Caki2 (cell line): ENCODE measurements around the gene CYP46A1. TPM values are rescaled to one million over a fixed set of nuclear protein-coding genes. Genes with fewer than 3 reads are reported as not detected.

Source experiments
- DNase-seq: peaks from one replicate; pipeline ENCODE4 v3.0.0-alpha.2; 2015; ENCODE audit warnings: low read depth
- in situ Hi-C: cut with HindIII; loops from 2 replicates; pipeline ENCODE4 v1.10.0; 2016; ENCODE audit warnings: low sequenced_read_pairs, low pct_unique_long_range_greater_than_20kb, mixed read lengths
- total RNA-seq: library from RNA; depleted of rRNA; stranded (reverse); fragments of >200 nt; shearing (Covaris generic); gene quantifications from 2 replicates; pipeline ENCODE4 v1.2.3, GENCODE V29; 2014; ENCODE audit warnings: low replicate concordance

CYP46A1 gene
- total RNA-seq, 1 experiment from 2014 or later, result not detected

DNA sequence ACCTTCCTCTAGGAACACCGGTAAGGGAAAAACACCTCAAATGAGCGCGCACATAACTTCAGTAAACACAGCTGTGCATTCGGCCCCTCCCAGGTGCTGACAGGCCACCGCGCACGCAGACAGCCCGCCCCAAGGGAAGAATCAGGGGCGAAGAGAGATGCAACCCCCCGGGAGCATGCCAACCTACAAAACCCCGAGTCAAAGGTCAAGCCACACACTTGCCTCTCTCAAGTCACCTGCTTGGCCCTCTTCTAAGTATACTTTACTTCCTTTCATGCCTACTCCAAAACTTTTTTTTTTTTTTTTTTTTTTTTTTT lies 2.3 kb upstream of the CYP46A1 start:
- no peak for DNase-seq
- in situ Hi-C loops, result no loop called here

DNA sequence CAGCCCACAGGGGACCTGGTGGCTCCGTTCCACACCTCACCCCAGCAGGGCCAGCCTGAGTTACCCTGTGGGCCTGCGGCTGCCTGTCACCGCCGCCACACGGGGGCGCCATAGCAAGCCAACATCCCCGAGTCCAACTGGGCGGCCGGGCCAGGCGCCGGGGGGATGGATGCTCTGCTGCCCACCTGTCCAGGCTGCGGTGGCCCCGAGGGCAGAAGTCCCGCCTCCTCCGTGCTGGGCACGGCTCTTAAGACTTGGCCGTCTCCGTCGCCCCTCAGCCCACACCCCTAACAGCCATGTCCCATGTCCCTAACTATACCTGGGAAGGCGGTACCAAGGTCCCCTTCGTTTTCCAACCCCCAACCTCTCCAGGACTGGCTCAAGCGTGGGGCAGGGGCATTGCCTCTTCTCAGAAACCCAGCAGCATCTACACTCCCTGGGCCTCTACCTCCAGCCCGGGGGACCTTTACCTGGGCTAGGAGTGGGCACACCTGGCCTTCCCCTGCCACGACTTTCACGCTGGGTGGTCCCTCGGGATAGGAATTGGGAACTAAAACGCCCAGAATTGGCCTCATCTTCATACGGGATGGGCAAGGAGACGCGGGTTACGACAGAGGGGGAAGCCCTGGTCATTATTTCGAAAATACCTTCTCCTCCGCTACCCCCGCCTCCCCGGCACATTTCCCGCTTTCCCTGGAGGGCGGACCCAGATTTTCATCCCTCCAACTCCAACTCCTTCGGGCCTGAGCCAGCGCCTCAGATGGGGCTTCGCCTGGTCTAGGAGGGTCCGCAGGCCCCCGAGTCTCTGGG lies 1.1 kb upstream of the CYP46A1 start:
- DNase-seq, result peak; percentile 59
- in situ Hi-C loops, result no loop called here

DNA sequence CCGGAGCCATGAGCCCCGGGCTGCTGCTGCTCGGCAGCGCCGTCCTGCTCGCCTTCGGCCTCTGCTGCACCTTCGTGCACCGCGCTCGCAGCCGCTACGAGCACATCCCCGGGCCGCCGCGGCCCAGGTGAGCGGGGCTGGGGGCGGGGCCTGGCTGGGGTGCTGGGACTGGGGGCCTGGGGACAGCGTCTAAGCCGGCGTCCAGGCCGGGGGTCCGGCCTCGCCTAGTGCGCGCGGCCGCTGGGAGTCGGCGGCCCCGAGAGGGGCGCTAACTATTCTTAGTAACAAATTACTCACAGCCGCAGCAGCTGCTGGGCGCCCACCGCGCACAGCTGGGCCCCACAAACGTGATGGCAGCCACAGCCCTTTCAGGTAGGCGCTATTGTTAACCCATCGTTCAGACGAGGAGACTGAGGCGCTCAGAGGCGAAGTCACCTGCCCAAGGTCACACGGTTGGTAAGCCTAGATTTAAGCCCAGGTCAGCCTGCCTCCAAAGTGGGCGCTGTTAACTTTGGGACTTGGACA lies 374 bp downstream of the CYP46A1 start:
- in situ Hi-C loops, result no loop called here
- DNase-seq, result no peak

DNA sequence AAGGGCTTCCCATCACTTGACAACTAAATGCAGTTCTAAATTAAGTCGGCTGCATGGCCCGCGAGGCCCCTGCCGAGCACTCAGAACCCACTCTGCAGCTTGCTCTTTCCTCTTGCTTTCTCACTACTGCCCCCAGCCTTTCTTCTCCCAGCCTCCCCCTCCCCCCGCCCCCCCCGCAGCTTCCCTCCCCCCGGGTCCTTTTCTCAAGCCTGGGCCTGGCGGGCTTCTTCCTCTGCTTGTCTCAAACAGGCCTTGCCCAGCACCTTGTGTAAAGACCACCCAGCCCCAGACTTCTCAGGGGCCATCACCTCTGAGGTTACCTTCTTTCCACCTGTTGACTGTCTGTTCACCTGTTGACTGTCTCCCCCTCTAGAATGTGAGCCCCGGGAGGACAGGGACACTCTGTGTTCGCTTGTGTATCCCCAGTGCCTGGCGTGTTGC lies 1.1 kb downstream of the CYP46A1 start:
- in situ Hi-C loops, result no loop called here
- DNase-seq, result no peak

DNA sequence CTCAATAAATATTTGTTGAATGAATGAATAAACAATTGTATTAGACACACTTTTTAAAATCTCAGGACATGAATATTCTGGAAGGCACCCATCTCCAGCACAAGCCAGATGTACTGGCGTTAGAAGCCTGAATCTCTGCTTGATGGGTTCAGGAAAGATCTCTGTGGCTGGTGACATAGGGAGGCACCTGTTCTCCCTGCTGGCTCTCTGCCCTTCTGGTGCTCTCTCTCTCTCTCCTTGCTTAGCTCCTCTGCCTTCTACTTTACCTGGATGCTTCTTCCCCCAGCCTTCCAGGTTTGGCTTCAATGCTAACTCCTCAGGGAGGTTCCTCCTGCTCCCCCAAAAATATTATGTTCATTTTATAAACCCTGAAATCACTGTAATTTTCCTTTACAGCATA lies 1.5 kb downstream of the CYP46A1 start:
- DNase-seq, result no peak
- in situ Hi-C loops, result no loop called here

DNA sequence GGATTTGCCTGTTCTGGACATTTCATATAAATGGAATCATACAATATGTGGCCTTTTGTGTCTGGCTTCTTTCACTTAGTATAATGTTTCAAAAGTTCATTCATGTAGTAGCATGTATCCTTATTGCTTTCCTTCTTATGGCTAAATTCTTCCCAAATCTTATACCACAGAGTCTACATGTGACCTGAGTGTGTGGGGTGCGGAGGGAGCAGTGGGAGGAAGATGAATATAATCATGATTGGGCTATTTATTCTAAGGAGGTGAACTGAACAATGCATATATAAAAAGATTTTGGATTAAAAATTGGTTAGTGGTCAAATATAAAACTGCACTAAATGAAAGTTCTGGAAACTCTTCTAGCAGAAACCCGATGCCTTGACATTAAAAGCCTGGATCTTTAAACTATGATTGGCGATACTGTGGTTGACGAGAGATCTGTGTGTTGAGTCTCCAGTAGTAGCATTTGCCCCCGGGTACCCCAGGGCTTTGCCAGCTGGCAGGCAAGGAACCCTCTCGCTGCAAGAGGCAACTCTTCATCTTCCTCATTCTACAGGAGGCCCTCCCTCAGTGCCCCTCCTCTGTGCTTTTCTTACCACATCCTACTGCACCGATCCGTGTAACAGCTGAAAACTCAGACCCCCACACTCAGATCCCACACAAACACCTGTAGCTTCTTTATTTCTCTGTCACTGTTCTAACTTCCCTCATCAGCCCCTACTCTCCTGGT lies 2.6 kb downstream of the CYP46A1 start:
- DNase-seq, result no peak
- in situ Hi-C loops, result no loop called here

DNA sequence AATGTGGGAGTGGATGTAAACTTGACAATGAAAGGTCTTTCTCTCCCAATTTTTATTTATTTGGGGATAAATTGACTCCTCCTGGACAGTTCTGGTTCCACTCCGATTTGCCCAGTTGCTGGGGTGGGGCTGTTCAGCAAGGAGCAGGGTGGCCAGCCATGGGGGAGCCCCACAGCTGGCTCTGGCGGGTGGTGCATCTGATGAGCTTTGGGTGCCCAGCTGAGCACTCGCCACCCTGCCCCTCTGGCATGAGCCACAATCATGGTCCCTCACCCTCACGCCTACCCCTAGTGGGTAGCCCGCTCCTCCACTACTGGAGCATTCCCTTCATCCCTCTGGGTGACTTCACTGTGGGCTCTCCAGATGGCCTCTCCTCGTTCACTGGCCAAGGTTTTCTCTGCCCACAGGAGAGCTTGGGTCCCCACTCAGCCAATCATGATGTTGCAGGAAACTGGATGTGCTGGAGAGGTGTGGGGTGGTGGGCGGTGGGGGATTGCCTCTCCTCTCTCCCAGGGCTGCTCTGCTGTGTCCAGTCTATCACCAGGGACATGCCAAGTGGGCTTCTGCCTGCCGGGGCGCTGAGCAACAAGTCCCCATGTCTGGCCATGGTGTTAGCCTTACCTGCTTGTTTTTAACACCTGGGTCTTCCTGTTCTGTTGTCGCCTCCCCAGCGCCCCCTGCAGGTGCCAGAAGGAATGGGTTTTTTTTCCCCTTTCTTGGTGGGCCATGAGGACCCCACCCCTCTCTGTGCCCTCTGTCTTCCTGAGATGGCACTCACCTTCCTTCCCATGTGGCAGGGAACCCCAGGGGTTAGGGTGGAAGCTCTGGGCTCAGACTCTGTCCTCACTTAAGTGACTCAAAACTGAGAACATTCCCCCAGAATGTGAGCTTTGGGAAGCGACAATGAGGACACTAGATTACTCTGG lies 3.4 kb downstream of the CYP46A1 start:
- no peak for DNase-seq
- in situ Hi-C loops, result no loop called here

DNA sequence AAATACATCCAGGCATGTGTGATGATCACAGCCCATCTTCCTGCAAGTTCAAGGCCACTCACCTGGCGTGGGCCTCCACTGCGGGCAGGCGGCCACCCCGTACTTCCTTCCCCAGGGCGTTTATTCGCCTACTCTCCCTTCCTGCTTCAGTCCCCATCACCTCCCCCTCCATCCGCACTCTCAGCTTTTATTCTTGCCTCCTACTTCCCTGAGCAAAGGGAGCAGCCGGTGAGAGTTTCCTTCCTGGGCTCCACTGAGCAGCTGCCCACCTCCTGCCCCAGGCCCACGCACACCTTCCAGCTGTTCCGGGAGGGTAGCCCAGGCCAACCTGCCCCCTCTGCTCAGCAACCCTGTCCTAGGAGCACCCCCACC lies 4.1 kb downstream of the CYP46A1 start:
- DNase-seq, result no peak
- in situ Hi-C loops, result no loop called here

DNA sequence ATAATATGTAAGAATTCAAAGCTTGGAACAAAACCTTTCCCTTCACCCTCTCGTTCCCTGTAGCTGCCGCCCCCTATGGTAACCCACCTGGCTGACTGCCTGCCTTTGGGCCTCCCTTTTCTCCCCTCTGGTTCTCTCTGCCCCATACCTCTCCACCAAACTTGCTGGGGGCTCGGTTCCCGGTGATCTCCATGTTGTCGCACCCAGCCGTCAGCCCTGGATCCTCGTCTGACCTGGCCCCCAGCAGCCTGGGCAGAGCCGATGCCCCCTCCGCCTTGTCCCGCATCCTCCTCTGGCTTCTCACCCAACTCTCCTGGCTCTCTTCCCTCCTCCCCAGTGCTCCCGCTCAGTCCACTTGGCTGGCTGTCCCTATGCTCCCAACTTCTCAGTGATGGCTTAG lies 4.5 kb downstream of the CYP46A1 start:
- in situ Hi-C loops, result no loop called here
- no peak for DNase-seq

DNA sequence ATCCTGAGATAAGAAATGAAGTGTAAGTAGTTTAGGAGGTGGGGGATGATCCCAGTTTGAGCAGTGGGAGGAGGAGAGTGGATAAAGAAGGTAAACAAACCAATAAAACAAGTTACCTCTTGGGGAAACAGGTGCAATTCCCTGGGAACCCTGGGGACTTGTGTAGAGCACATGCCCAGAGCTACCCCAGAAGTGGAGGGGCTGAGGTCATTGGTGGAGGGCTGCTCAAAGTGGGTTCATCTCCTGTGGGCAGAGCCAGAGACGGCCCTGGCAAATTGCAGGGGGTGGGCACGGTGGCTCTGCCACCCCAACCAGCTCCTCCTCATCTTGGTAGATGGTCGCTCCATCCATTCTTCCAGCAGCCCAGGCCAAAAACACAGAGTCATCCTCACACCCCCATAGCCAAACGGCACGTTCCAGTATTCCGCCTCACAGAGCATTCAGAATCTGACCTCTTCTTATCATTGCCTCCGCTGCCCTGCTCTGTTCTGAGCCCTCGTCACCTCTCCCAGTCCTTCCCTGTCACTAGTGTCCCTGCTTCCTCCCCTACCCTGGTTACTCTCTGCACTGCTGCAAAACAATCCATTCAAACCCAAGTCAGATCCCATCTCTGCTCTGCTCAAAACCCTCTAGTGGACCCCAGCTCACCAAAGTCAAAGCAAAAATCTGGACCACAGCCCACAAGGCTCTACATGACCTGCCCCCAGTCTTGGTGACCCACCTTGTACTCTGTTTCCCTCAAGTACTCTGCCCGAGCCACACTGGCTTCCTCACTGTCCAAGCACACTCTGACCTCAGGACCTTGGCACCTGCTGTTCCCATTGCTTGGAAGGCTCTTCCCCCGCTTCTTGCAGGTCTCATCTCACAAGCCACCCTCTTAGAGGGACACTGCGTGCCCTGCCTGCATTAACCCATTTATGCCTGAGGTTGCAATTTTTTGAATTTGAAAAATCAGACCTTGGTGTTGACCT lies 5.5 kb downstream of the CYP46A1 start:
- DNase-seq, result no peak
- in situ Hi-C loops, result no loop called here

DNA sequence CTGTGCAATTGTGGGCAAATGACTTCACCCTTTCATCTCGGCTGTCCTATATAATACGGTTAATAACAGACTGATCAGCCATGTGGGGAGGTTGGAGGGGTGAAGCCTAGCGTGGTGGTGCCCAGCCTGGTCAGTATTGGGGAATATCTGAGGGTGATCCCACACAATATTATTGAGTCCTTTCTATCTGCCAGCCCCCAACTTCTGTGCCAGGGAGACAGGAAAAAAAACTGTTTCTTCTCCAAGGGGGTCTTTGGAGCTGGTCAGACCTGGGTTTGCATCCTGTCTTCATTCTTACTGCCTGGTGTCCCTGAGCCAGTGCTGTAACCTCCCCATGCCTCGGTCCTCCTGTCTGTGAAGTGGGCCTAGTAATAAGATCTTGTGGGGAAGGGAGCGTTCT lies 6.5 kb downstream of the CYP46A1 start:
- in situ Hi-C loops, result no loop called here

DNA sequence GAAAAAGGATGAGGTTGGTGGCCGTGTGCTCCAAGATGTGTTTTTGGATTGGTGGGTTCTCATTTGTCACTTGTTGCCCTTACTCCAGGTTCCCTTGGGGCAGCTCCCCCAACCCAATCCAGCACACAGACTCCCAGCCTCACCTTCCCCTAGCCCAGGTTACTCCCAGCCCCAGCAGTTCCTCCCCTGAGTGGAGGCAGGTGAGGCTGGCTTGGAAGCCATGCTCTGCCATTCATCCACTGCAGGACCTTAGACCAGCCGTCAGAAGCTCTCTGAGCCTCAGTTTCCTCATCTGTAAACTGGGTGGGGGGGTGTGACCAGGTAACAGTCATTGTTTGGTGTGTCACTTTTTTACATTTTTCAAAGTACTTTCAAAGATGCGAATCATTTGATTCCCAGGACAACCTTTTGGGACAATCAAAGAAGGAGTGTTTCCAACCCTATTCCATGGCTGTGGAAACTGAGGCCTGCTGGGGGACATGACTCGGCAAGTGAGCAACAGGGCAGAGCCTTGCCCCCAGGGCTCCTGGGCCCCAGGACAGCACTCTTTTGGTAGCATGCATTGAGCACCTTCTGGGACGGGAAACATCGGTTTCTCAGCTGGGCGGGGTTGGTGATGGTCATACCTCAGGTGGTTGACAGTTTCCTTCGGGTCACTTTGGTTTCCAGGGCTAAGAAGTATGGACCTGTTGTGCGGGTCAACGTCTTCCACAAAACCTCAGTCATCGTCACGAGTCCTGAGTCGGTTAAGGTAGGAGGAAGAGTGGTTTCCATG lies 7.2 kb downstream of the CYP46A1 start:
- in situ Hi-C loops, result no loop called here
- DNase-seq, result no peak

More for the DNA sequence above, 6.5 kb downstream of the CYP46A1 start:
- no peak for DNase-seq

DNA sequence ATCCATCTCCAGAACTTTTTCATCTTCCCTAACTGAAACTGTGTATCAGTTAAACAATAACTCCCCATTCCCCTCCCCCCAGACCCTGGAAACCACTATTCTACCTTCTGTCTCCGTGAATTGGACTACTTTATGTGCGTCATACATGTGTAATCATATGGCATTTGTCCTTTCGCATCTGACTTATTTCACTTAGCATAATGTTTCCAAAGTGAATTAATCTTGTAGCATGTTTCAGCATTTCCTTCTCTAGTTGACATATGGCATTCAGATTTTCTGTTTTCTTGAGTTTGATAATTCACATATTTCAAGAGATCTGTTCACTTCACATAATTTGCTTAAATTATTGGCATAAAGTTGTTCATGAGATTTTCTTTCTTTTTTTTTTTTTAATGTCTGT lies 9.8 kb downstream of the CYP46A1 start:
- no peak for DNase-seq
- in situ Hi-C loops, result no loop called here

DNA sequence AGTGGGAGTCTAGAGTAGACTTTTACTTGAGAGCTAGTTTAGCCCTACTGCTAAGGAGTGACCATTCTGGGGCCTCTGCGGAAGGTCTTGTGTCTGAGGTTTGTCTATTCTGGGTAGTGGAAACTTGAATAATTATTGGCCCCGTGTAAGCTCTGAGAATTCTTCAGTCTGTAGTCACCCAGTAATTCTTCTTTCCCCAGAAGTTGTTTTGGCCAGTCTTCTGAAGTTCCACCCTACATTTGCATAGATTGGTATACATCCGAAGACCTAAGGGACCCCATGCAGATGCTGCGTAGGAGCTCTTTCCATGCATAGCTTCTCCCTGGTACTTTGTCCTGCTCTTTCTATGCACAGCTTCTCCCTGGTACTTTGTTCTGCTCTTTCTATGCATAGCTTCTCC lies 12.8 kb downstream of the CYP46A1 start:
- no peak for DNase-seq
- in situ Hi-C loops, result no loop called here

DNA sequence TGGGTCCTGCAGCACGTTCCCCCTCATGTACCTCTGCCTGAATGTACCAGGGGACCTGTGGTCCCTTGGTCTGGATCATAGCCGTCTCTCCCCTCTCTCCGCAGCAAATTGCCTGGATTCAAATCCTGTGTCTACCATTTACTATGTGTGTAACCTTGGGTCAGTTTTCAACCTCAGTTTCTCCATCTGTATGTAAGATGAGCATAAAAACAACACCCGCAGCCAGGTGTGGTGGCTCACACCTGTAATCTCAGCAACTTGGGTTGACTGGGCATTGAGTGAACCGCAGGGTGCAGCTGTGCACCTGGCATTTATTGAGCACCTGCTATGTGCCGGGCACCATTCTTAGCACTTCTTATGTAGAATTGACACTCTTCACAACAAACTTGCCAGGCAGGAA lies 14.1 kb downstream of the CYP46A1 start:
- in situ Hi-C loops, result no loop called here
- DNase-seq, result no peak

DNA sequence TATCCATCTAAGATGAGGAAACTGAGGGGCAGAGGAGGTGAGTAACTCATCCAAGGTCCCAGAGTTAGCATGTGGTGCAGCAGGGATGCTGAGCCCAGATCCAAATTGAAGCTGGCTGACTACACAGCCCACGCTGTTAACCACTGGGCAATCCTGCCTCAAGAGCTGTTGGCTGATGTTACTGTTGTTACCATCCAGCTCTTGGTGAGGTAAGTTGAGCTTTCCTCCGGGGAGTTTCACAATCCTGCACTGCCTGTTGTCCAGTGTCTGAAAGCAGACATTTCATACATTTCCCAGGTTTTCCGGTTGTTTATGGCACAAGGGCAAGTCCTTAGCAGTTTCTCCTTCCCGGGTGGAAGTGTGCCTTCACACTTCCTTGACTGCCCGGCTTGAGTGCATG lies 14.5 kb downstream of the CYP46A1 start:
- no peak for DNase-seq
- in situ Hi-C loops, result no loop called here
